Uterus (tissue), 4 donors: ENCODE data around the gene PARP15. TPM values are rescaled to one million over a fixed set of nuclear protein-coding genes. Genes with fewer than 3 reads are reported as not detected.

Experiments
- DNase-seq, 2 donors: peaks; one replicate each; pipeline ENCODE4 v3.0.0-alpha.2; 2019 to 2020
- H3K27ac ChIP-seq, 2 donors: fragments of 200-600 bp; sonication (generic); 1 replicate in 1 of 2; 2 replicates in 1 of 2; pipeline ENCODE4 v1.5.1; 2016 to 2018
- H3K27me3 ChIP-seq, 2 donors: fragments of 200-600 bp; sonication (generic); one replicate each; pipeline ENCODE4 v1.5.1; 2018 to 2019; ENCODE audit warnings: control low read depth in 1 of 2
- H3K36me3 ChIP-seq, 2 donors: fragments of 200-600 bp; sonication (generic); one replicate each; pipeline ENCODE4 v1.5.1; 2019; ENCODE audit warnings: control low read depth in 1 of 2
- H3K4me1 ChIP-seq, 2 donors: fragments of 200-600 bp; sonication (generic); one replicate each; pipeline ENCODE4 v1.5.1; 2018 to 2019; ENCODE audit warnings: control low read depth in 1 of 2
- H3K4me3 ChIP-seq, 2 donors: fragments of 200-600 bp; sonication (generic); 1 replicate in 1 of 2; 2 replicates in 1 of 2; pipeline ENCODE4 v1.5.1; 2018 to 2019; ENCODE audit warnings: mild to moderate bottlenecking in 1 of 2
- H3K9me3 ChIP-seq, 2 donors: fragments of 200-600 bp; sonication (generic); one replicate each; pipeline ENCODE4 v1.5.1; 2019; ENCODE audit warnings: control low read depth in 1 of 2
- CTCF ChIP-seq, 4 experiments: fragments of 200-600 bp in 2 of 4; fragments of 450-650 bp in 2 of 4; sonication (generic) in 2 of 4; IDR thresholded peaks; one replicate each; pipeline ENCODE4 v1.5.1; 2016 to 2019; ENCODE audit warnings: antibody characterized with exemption in 4 of 4, mild to moderate bottlenecking in 2 of 4, moderate library complexity in 1 of 4
- POLR2A ChIP-seq, 2 donors: fragments of 450-650 bp; IDR thresholded peaks; one replicate each; pipeline ENCODE4 v1.6.1; 2016; ENCODE audit warnings: antibody characterized with exemption in 2 of 2, mild to moderate bottlenecking in 1 of 2, moderate library complexity in 1 of 2
- intact Hi-C: fragments of 100-400 bp; cut with DNase I; formaldehyde crosslinking; loops from one replicate; pipeline ENCODE4 v1.15.1; 2023; ENCODE audit warnings: low total_unique reads
- total RNA-seq, 4 donors: library from RNA; depleted of rRNA in 3 of 4; stranded (reverse); fragments of >200 nt in 3 of 4; gene quantifications; one replicate each; pipeline versions ENCODE4 v1.1.0 to v1.2.4, GENCODE V29; 2014 to 2023
- donor health status: DM: yes; HTN: yes; CAD: no.

Gene PARP15
- total RNA-seq, 4 donors from 2014 or later = under 0.01 to 3.1 (median 1.6) TPM

- Histone ChIP-seq H3K9me3 (no peaks in the 10 kb centered on the region), H3K36me3 (no peaks in the 10 kb centered on the region), H3K4me3 (no peak overlapping the region), H3K27me3 (no peaks in the 10 kb centered on the region), H3K4me1 (no peaks in the 10 kb centered on the region), H3K27ac (no peak overlapping the region)
- TF ChIP-seq CTCF (IDR thresholded peaks at IDR 0.05) (no peak), POLR2A (IDR thresholded peaks at IDR 0.05) (no peak)
- DNase-seq = no peak
- intact Hi-C loops = no loop called here
Measured at GRCh38 chr3:122553171-122553570, 24.3 kb upstream of the PARP15 start.

GRCh38 chr3:122555275-122556071 lies 22.0 kb upstream of the PARP15 start:
- intact Hi-C loops = no loop called here
- Histone ChIP-seq H3K4me1 (no peaks in the 10 kb centered on the region), H3K27me3 (no peaks in the 10 kb centered on the region), H3K36me3 (no peaks in the 10 kb centered on the region), H3K9me3 (no peaks in the 10 kb centered on the region), H3K27ac (peak overlapping the region; percentile 44 to 52), H3K4me3 (no peak overlapping the region)
- peak in 1 of 2 donors; percentile 13 for TF ChIP-seq POLR2A (IDR thresholded peaks at IDR 0.05)
- TF ChIP-seq CTCF (IDR thresholded peaks at IDR 0.05) = no peak
- DNase-seq = peak; percentile 17 to 59

- Histone ChIP-seq H3K4me3 (no peak overlapping the region), H3K36me3 (no peaks in the 10 kb centered on the region), H3K4me1 (peaks cover 0 to 4% of the 10 kb centered on the region in 2 donors), H3K27me3 (no peaks in the 10 kb centered on the region), H3K9me3 (no peaks in the 10 kb centered on the region), H3K27ac (no peak overlapping the region)
- TF ChIP-seq POLR2A (IDR thresholded peaks at IDR 0.05) (no peak), CTCF (IDR thresholded peaks at IDR 0.05) (no peak)
- intact Hi-C loops = no loop called here
- DNase-seq = no peak
Measured at GRCh38 chr3:122557356-122557755, 20.1 kb upstream of the PARP15 start.

GRCh38 chr3:122558605-122559004 lies 18.8 kb upstream of the PARP15 start:
- H3K4me1 ChIP-seq = peaks cover 0 to 7% of the 10 kb centered on the region in 2 donors
- no peaks in the 10 kb centered on the region for H3K9me3 ChIP-seq
- intact Hi-C loops = no loop called here
- no peaks in the 10 kb centered on the region for H3K36me3 ChIP-seq
- no peak for DNase-seq
- no peaks in the 10 kb centered on the region for H3K27me3 ChIP-seq
- no peak overlapping the region for H3K4me3 ChIP-seq
- TF ChIP-seq POLR2A (IDR thresholded peaks at IDR 0.05) = no peak
- TF ChIP-seq CTCF (IDR thresholded peaks at IDR 0.05) = no peak
- no peak overlapping the region for H3K27ac ChIP-seq

- no peaks in the 10 kb centered on the region for H3K9me3 ChIP-seq
- no peaks in the 10 kb centered on the region for H3K27me3 ChIP-seq
- no peak overlapping the region for H3K27ac ChIP-seq
- peaks cover 0 to 7% of the 10 kb centered on the region in 2 donors for H3K4me1 ChIP-seq
- no peaks in the 10 kb centered on the region for H3K36me3 ChIP-seq
- DNase-seq = no peak
- TF ChIP-seq CTCF (IDR thresholded peaks at IDR 0.05) (no peak), POLR2A (IDR thresholded peaks at IDR 0.05) (no peak)
- intact Hi-C loops = no loop called here
- no peak overlapping the region for H3K4me3 ChIP-seq
Measured at GRCh38 chr3:122559906-122560305, 17.5 kb upstream of the PARP15 start.
